HFFc6 (cell line): ENCODE measurements around the gene TIPRL. TPM values are rescaled to one million over a fixed set of nuclear protein-coding genes. Genes with fewer than 3 reads are reported as not detected.
"Not testable (repeated sequence)": the region's sequence is repeated elsewhere in the genome, so short reads cannot be mapped to it uniquely, and the experiment has no call there.

Source experiments
- DNase-seq: peaks from one replicate; pipeline ENCODE4 v3.0.0-alpha.2; 2018
- H3K27ac Mint-ChIP-seq: 2 replicates; pipeline ENCODE4 v1.8.0; 2020; ENCODE audit warnings: mild to moderate bottlenecking, mixed read lengths
- H3K27me3 Mint-ChIP-seq: 2 replicates; pipeline ENCODE4 v1.8.0; 2021; ENCODE audit warnings: mild to moderate bottlenecking, moderate library complexity, mixed read lengths; ENCODE audit not compliant: insufficient read depth
- H3K36me3 Mint-ChIP-seq: 2 replicates; pipeline ENCODE4 v1.8.0; 2021; ENCODE audit warnings: low read depth, mixed read lengths
- H3K4me1 Mint-ChIP-seq: 2 replicates; pipeline ENCODE4 v1.8.0; 2020; ENCODE audit warnings: low read depth, mixed read lengths
- H3K4me3 Mint-ChIP-seq: 2 replicates; pipeline ENCODE4 v1.8.0; 2020; ENCODE audit warnings: mild to moderate bottlenecking, moderate library complexity, mixed read lengths
- H3K9me3 Mint-ChIP-seq: 2 replicates; pipeline ENCODE4 v1.8.0; 2020; ENCODE audit warnings: mild to moderate bottlenecking, mixed read lengths
- CTCF ChIP-seq: fragments of 200-600 bp; sonication (generic); IDR thresholded peaks from 2 replicates; pipeline ENCODE4 v1.5.0; 2021; ENCODE audit warnings: antibody characterized with exemption, mild to moderate bottlenecking
- total RNA-seq, 6 experiments: library from RNA; stranded (reverse); fragmentation: NEBNext Ultra II Directional; extraction: Animal tissue kit (Norgen Biotek cat#: 25700); gene quantifications; 2 replicates in 1 of 6; 3 replicates in 5 of 6; pipeline ENCODE4 v1.2.3, GENCODE V29; 2021

Gene TIPRL
- total RNA-seq, 6 experiments from 2014 or later: 38.8 to 46.2 (median 44.2) TPM

GRCh38 chr1:168150283-168150682 is 28.5 kb upstream of the TIPRL start:
- Mint-ChIP-seq H3K27ac (no peak overlapping the region), H3K27me3 (peaks cover 5% of the 10 kb centered on the region), H3K36me3 (no peaks in the 10 kb centered on the region), H3K4me3 (no peak overlapping the region), H3K9me3 (no peaks in the 10 kb centered on the region), H3K4me1 (no peaks in the 10 kb centered on the region)
- no peak for DNase-seq
- TF ChIP-seq CTCF: no peak

GRCh38 chr1:168151935-168152334 is 26.8 kb upstream of the TIPRL start:
- Mint-ChIP-seq H3K27me3 (peaks cover 5% of the 10 kb centered on the region), H3K9me3 (no peaks in the 10 kb centered on the region), H3K4me3 (no peak overlapping the region), H3K36me3 (no peaks in the 10 kb centered on the region), H3K27ac (no peak overlapping the region), H3K4me1 (no peaks in the 10 kb centered on the region)
- DNase-seq: no peak
- no peak for TF ChIP-seq CTCF

GRCh38 chr1:168154707-168155106 is 24.1 kb upstream of the TIPRL start:
- not testable (repeated sequence) for H3K27me3 Mint-ChIP-seq, H3K36me3 Mint-ChIP-seq, DNase-seq, H3K4me1 Mint-ChIP-seq, H3K27ac Mint-ChIP-seq, H3K4me3 Mint-ChIP-seq
- H3K9me3 Mint-ChIP-seq: peaks cover 12% of the 10 kb centered on the region

GRCh38 chr1:168155910-168156309 is 22.9 kb upstream of the TIPRL start:
- Mint-ChIP-seq H3K4me1 (no peaks in the 10 kb centered on the region), H3K27me3 (peaks cover 4% of the 10 kb centered on the region), H3K4me3 (no peak overlapping the region), H3K9me3 (peaks cover 21% of the 10 kb centered on the region), H3K36me3 (peaks cover 13% of the 10 kb centered on the region; the same call in 1 of the 2 replicates), H3K27ac (no peak overlapping the region)
- no peak for TF ChIP-seq CTCF
- no peak for DNase-seq

GRCh38 chr1:168157638-168158037 is 21.1 kb upstream of the TIPRL start:
- no peak overlapping the region for H3K27ac Mint-ChIP-seq
- no peak overlapping the region for H3K4me3 Mint-ChIP-seq
- peaks cover 21% of the 10 kb centered on the region for H3K9me3 Mint-ChIP-seq

GRCh38 chr1:168159251-168159650 is 19.5 kb upstream of the TIPRL start:
- H3K27ac Mint-ChIP-seq: no peak overlapping the region
- no peak for TF ChIP-seq CTCF
- H3K4me3 Mint-ChIP-seq: no peak overlapping the region
- no peaks in the 10 kb centered on the region; the same call in 1 of the 2 replicates for H3K4me1 Mint-ChIP-seq
- no peak for DNase-seq
- peaks cover 13% of the 10 kb centered on the region; the same call in 1 of the 2 replicates for H3K36me3 Mint-ChIP-seq
- H3K27me3 Mint-ChIP-seq: peaks cover 2% of the 10 kb centered on the region
- peaks cover 21% of the 10 kb centered on the region for H3K9me3 Mint-ChIP-seq

More at GRCh38 chr1:168157638-168158037, 21.1 kb upstream of the TIPRL start:
- Mint-ChIP-seq H3K27me3 (peaks cover 5% of the 10 kb centered on the region), H3K4me1 (no peaks in the 10 kb centered on the region), H3K36me3 (peaks cover 13% of the 10 kb centered on the region; the same call in 1 of the 2 replicates)
- no peak for DNase-seq
- no peak for TF ChIP-seq CTCF
